Activated CD8-positive, alpha-beta T cell treated with anti-CD3 and anti-CD28 coated beads, Interleukin-2, amount 10 ng/mL, durations not matched to agents 7 days and 5 days (primary cell): ENCODE measurements around the gene ZMYND15. TPM values are rescaled to one million over a fixed set of nuclear protein-coding genes. Genes with fewer than 3 reads are reported as not detected.
A peak's percentile ranks its signal among the peaks of the same experiment; 100 is the strongest.
"Not testable (repeated sequence)": the region's sequence is repeated elsewhere in the genome, so short reads cannot be mapped to it uniquely, and the experiment has no call there.

Experiments used
- ATAC-seq: fragments of 150-1000 bp; cut with Tn5 transposase; one replicate; pipeline ENCODE4 v1.10.0; 2021; ENCODE audit warnings: moderate library complexity
- CTCF ChIA-PET: fragments of 350-600 bp; sonication (Branson Sonifier 250); formaldehyde crosslinking; loops from one replicate; lab custom pipeline; 2021; ENCODE audit warnings: antibody characterized with exemption; lab: Charles Lee
- POLR2A ChIA-PET: fragments of 350-600 bp; sonication (Branson Sonifier 250); formaldehyde crosslinking; loops from one replicate; lab custom pipeline; 2021; ENCODE audit warnings: antibody characterized with exemption; lab: Charles Lee
- DNase-seq: peaks from one replicate; pipeline ENCODE4 v3.0.0-alpha.2; 2020
- H3K27ac Mint-ChIP-seq: one replicate; pipeline ENCODE4 v1.8.0; 2021; ENCODE audit warnings: mild to moderate bottlenecking, mixed read lengths
- H3K27me3 Mint-ChIP-seq: one replicate; pipeline ENCODE4 v1.8.0; 2021; ENCODE audit warnings: low read depth, mixed read lengths
- H3K36me3 Mint-ChIP-seq: one replicate; pipeline ENCODE4 v1.8.0; 2021; ENCODE audit warnings: low read depth, mixed read lengths
- H3K4me1 Mint-ChIP-seq: one replicate; pipeline ENCODE4 v1.8.0; 2021; ENCODE audit warnings: low read depth, mixed read lengths
- H3K4me3 Mint-ChIP-seq: one replicate; pipeline ENCODE4 v1.8.0; 2021; ENCODE audit warnings: mild to moderate bottlenecking, mixed read lengths
- H3K9me3 Mint-ChIP-seq: one replicate; pipeline ENCODE4 v1.8.0; 2022; ENCODE audit warnings: mixed read lengths; ENCODE audit not compliant: insufficient read depth
- total RNA-seq, 2 experiments: library from RNA; stranded (reverse); gene quantifications; one replicate each; pipeline ENCODE4 v1.2.3, GENCODE V29; 2021

The ZMYND15 gene
- total RNA-seq, 2 experiments from 2014 or later, result not detected

DNA sequence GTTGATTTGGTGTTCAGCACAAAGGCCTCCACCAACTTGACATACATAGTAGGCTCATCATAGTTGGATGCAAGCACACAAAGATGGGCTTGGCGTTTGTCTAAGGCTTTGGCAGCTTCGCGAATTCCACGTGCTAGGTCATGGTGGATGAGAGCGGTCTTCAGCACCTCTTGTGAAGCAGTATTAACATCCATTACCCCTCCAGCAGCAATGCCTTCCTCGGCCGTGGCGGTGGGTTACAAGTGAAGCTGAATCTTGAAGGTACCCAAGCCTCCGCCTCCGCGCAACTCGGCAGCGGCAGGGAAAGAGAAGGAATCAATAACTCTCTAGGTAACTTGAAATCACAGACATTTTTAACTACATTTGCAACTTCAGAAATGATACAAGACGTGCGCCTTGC lies 34.6 kb upstream of the ZMYND15 start:
- no peaks in the 10 kb centered on the region for H3K9me3 Mint-ChIP-seq
- peak overlapping the region; percentile 88 for H3K4me3 Mint-ChIP-seq
- H3K36me3 Mint-ChIP-seq, result peaks cover 25% of the 10 kb centered on the region
- H3K27ac Mint-ChIP-seq, result peak overlapping the region; percentile 99
- ChIA-PET CTCF (no interaction called here), POLR2A (no interaction called here)
- no peak for ATAC-seq
- H3K4me1 Mint-ChIP-seq, result peaks cover 65% of the 10 kb centered on the region
- DNase-seq, result no peak
- H3K27me3 Mint-ChIP-seq, result no peaks in the 10 kb centered on the region

DNA sequence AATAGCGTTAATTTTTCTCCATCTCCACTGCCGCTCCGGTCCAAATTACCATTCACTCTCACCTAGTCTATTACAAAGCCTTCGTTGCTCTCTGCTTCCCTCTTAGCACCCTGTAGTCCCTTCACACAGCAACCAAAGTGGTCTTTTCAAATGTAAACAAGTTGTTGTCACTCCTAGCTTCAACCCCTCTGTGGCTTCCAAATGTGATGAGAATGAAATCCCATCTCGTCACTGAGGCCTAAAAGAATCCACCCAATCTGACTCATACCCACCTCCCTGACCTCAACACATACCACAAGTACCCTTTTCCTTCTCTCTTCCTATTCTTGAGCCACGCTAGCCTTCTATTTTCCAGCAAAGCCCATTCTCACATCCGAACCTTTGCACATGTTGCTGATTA lies 33.5 kb upstream of the ZMYND15 start:
- peak overlapping the region; percentile 27 for H3K4me3 Mint-ChIP-seq
- POLR2A ChIA-PET, result no interaction called here
- DNase-seq, result no peak
- peak overlapping the region; percentile 3 for H3K27ac Mint-ChIP-seq
- H3K4me1 Mint-ChIP-seq, result peaks cover 65% of the 10 kb centered on the region
- CTCF ChIA-PET, result interaction anchor here (1.1 to 1.6 kb wide), 2 partner anchors 84 to 139 kb away, joined by 4 to 5 read pairs; no protein-coding TSS in a partner anchor
- H3K27me3 Mint-ChIP-seq, result no peaks in the 10 kb centered on the region
- H3K9me3 Mint-ChIP-seq, result no peaks in the 10 kb centered on the region
- no peak for ATAC-seq
- peaks cover 26% of the 10 kb centered on the region for H3K36me3 Mint-ChIP-seq

DNA sequence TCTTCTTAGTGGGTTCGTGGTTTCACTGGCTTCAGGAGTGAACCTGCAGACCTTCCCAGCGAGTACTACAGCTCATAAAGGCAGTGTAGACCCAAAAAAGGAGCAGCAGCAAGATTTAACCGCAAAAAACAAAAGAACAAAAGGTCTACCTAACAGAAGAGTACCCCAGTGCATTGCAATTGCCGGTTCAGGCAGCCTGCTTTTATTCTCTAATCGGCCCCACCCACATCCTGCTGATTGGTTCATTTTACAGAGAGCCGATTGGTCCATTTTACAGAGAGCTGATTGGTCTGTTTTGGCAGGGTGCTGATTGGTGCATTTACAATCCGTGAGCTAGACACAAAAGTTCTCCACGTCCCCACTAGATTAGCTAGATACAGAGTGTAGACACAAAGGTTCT lies 31.2 kb upstream of the ZMYND15 start:
- H3K27me3 Mint-ChIP-seq, result no peaks in the 10 kb centered on the region
- H3K4me3 Mint-ChIP-seq, result peak overlapping the region; percentile 52
- H3K9me3 Mint-ChIP-seq, result no peaks in the 10 kb centered on the region
- ChIA-PET CTCF (interaction anchor here (0.6 to 5.6 kb wide), 6 partner anchors 81 to 308 kb away, joined by 3 to 37 read pairs (median 4); partner anchors contain the start of genes C17orf107, CHRNE and GLTPD2), POLR2A (interaction anchor here (0.6 to 1.1 kb wide), 5 partner anchors 16 to 87 kb away, joined by 3 to 4 read pairs (median 4); partner anchors contain the start of gene PSMB6)
- H3K4me1 Mint-ChIP-seq, result peaks cover 61% of the 10 kb centered on the region
- H3K27ac Mint-ChIP-seq, result peak overlapping the region; percentile 81
- peaks cover 37% of the 10 kb centered on the region for H3K36me3 Mint-ChIP-seq
- ATAC-seq (no peak), DNase-seq (peak; percentile 84)

DNA sequence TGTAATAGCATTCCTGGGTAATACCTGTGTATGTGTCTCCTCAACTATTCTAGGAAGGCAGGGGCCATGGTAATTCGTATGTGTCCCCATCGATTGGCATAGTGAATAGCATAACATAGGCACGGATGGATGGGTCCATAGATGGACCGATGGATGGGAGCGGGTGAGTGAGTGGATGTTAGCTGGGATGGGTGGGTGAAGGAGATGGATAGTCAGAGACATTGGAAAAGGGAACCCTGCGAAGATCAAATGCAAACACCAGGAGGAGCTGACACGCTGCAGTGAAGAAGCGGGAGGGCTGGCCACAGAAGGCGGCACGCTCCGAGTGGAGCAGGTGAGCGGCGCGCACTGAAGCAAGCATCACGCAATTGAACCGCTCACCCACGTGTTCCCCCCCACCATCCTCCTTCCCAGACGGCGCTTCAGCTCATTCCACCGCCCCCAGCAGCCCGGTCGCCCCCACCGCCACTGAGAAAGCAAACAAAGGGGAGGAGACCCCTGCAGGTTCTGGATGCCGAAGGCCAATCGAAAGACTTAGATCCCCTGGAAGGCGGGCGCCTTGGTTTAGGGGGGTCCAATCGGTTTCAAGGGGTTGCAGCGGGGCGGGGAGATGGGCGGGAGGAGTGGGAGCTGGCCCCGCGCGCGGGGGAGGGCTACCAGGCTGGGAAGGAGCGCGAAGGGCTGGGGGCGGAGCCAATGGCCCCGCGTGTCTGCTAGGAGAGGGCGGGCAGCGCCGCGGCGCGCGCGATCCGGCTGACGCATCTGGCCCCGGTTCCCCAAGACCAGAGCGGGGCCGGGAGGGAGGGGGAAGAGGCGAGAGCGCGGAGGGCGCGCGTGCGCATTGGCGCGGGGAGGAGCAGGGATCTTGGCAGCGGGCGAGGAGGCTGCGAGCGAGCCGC lies 29.6 kb upstream of the ZMYND15 start, which contains the start of gene ARRB2:
TSS of gene ARRB2 (plus strand) at position 839 of the 899 bp plus-strand sequence. CDS start 90 bp downstream, outside the sequence.
- Mint-ChIP-seq H3K9me3 (no peaks in the 10 kb centered on the region), H3K36me3 (peaks cover 39% of the 10 kb centered on the region), H3K4me3 (peak within 1 kb of the TSS; percentile 94), H3K27me3 (no peaks in the 10 kb centered on the region), H3K27ac (peak within 1 kb of the TSS; percentile 96), H3K4me1 (peaks cover 66% of the 10 kb centered on the region)
- POLR2A ChIA-PET, result interaction anchor here (0.7 to 1.4 kb wide), 6 partner anchors 9 to 257 kb away, joined by 3 to 6 read pairs (median 3); partner anchors contain the start of genes PSMB6, RNF167, SLC25A11 and SPAG7
- CTCF ChIA-PET, result interaction anchor here (0.6 to 5.6 kb wide), 23 partner anchors 9 to 200 kb away, joined by 3 to 37 read pairs (median 4); partner anchors contain the start of genes CHRNE, GLTPD2, MED11 and PSMB6
- ATAC-seq (peak; percentile 87), DNase-seq (peak; percentile 100)

GRCh38 chr17:4710693-4711634 lies 28.7 kb upstream of the ZMYND15 start:
- Mint-ChIP-seq H3K4me1 (peaks cover 68% of the 10 kb centered on the region), H3K36me3 (peaks cover 45% of the 10 kb centered on the region), H3K4me3 (peak overlapping the region; percentile 94), H3K27ac (peak overlapping the region; percentile 96), H3K9me3 (no peaks in the 10 kb centered on the region), H3K27me3 (no peaks in the 10 kb centered on the region)
- ATAC-seq (peak; percentile 1), DNase-seq (peak; percentile 70)
- POLR2A ChIA-PET, result interaction anchor here (0.6 to 1.9 kb wide), 6 partner anchors 10 to 256 kb away, joined by 3 to 7 read pairs (median 4); partner anchors contain the start of genes RNF167, SLC25A11 and SPAG7
- CTCF ChIA-PET, result interaction anchor here (0.6 to 5.6 kb wide), 20 partner anchors 14 to 199 kb away, joined by 3 to 37 read pairs (median 4); partner anchors contain the start of genes CHRNE, GLTPD2, MED11 and PSMB6

- Mint-ChIP-seq H3K36me3 (peaks cover 45% of the 10 kb centered on the region), H3K27ac (peak overlapping the region; percentile 96), H3K4me1 (peaks cover 68% of the 10 kb centered on the region), H3K9me3 (no peaks in the 10 kb centered on the region), H3K4me3 (peak overlapping the region; percentile 94), H3K27me3 (no peaks in the 10 kb centered on the region)
- no peak for DNase-seq
- CTCF ChIA-PET, result interaction anchor here (1.3 to 5.6 kb wide), 2 partner anchors 20 to 78 kb away, joined by 3 to 37 read pairs; partner anchors contain the start of gene GLTPD2
- POLR2A ChIA-PET, result interaction anchor here (0.6 to 1.9 kb wide), 5 partner anchors 8 to 123 kb away, joined by 3 to 7 read pairs (median 4); partner anchors contain the start of genes MED11 and PELP1
- no peak for ATAC-seq
These were observed 27.9 kb upstream of the ZMYND15 start for GRCh38 chr17:4711661-4712181.

GRCh38 chr17:4712526-4712925 lies 27.1 kb upstream of the ZMYND15 start:
- ChIA-PET POLR2A (interaction anchor here (0.6 to 2.2 kb wide), 7 partner anchors 9 to 122 kb away, joined by 3 to 9 read pairs (median 4); partner anchors contain the start of genes MED11 and PELP1), CTCF (interaction anchor here (5.6 kb wide), 1 partner anchor 77 kb away, joined by 37 read pairs; the partner anchor contains the start of gene GLTPD2)
- no peaks in the 10 kb centered on the region for H3K9me3 Mint-ChIP-seq
- ATAC-seq (no peak), DNase-seq (no peak)
- H3K4me1 Mint-ChIP-seq, result peaks cover 72% of the 10 kb centered on the region
- H3K36me3 Mint-ChIP-seq, result peaks cover 50% of the 10 kb centered on the region
- no peaks in the 10 kb centered on the region for H3K27me3 Mint-ChIP-seq
- H3K4me3 Mint-ChIP-seq, result peak overlapping the region; percentile 94
- H3K27ac Mint-ChIP-seq, result peak overlapping the region; percentile 96

GRCh38 chr17:4714340-4715062 lies 25.1 kb upstream of the ZMYND15 start:
- ChIA-PET POLR2A (interaction anchor here (0.6 to 2.2 kb wide), 5 partner anchors 11 to 141 kb away, joined by 3 to 9 read pairs (median 5); no protein-coding TSS in a partner anchor), CTCF (interaction anchor here (0.6 to 2.3 kb wide), 5 partner anchors 11 to 82 kb away, joined by 3 to 14 read pairs (median 4); partner anchors contain the start of gene PSMB6)
- not testable (repeated sequence) for H3K27me3 Mint-ChIP-seq, ATAC-seq, H3K9me3 Mint-ChIP-seq, DNase-seq
- Mint-ChIP-seq H3K4me3 (peak overlapping the region; percentile 81), H3K27ac (peak overlapping the region; percentile 94), H3K36me3 (peaks cover 63% of the 10 kb centered on the region), H3K4me1 (peaks cover 77% of the 10 kb centered on the region)

DNA sequence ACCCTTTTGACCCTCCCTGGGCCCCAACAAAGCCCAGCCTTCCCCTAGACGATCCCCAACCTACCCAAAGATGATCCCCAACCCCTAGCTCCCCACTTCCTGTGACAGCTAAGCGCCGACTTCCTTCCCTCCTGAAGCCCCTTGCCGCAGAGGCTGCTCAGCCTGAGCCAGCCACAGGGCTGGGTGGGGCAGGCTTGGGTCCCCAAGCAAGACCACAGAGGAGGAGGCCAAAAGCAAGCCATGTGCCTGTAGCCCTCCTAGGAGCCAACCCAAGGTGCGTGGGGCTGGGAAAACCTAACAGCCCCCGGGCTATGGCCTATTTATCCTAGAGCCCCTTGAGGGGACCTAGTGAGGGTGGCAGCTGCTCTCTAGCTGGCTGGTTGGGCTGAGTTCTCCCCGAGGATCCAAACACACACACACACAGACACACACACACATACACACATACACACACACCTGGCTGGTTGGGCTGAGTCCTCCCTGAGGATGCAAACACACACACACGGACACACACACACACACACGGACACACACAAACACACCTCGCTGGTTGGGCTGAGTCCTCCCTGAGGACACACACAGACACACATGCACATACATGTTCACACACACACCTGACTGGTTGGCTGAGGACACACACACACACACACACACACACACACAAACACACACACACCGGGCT lies 24.4 kb upstream of the ZMYND15 start:
- Mint-ChIP-seq H3K4me1 (peaks cover 74% of the 10 kb centered on the region), H3K27ac (peak overlapping the region; percentile 94), H3K27me3 (no peaks in the 10 kb centered on the region), H3K36me3 (peaks cover 70% of the 10 kb centered on the region), H3K9me3 (no peaks in the 10 kb centered on the region), H3K4me3 (peak overlapping the region; percentile 81)
- peak; percentile 11 for ATAC-seq
- peak; percentile 81 for DNase-seq
- ChIA-PET POLR2A (interaction anchor here (0.6 to 2.1 kb wide), 3 partner anchors 12 to 26 kb away, joined by 3 to 8 read pairs (median 4); partner anchors contain the start of gene MED11), CTCF (interaction anchor here (0.6 to 2.3 kb wide), 5 partner anchors 12 to 81 kb away, joined by 3 to 14 read pairs (median 4); partner anchors contain the start of gene PSMB6)
